ENCODE data around the gene PRRT1B. TPM values are rescaled to one million over a fixed set of nuclear protein-coding genes. Genes with fewer than 3 reads are reported as not detected.

The PRRT1B gene
- total and polyA plus RNA-seq, 2 donors from 2014 or later: 1.0 TPM; not detected in 1

GRCh38 chr9:131524665-131525315, 20.5 kb upstream of the PRRT1B start:
- H3K9me3 ChIP-seq (ENCODE audit: control insufficient read depth in 2 of 3, insufficient read depth in 1 of 3, low read length in 3 of 3): no peaks in the 10 kb centered on the region
- no peaks in the 10 kb centered on the region for H3K27me3 ChIP-seq (ENCODE audit: control insufficient read depth, insufficient read depth, low read length)
- no peak overlapping the region for H3K4me3 ChIP-seq (ENCODE audit: low read length in 3 of 3)
- TF ChIP-seq CTCF (IDR thresholded peaks at IDR 0.05; ENCODE audit: borderline replicate concordance, extremely low read depth, insufficient read depth): no peak
- H3K27ac ChIP-seq (ENCODE audit: low read depth in 2 of 2, low read length in 2 of 2): no peak overlapping the region
- intact Hi-C loops (cut with DNase I): no loop called here
- H3K36me3 ChIP-seq (ENCODE audit: control insufficient read depth in 2 of 3, insufficient read depth in 3 of 3, low read length in 3 of 3): peaks cover 2 to 47% (median 19%) of the 10 kb centered on the region in 3 donors
- peaks cover 0 to 8% (median 1%) of the 10 kb centered on the region in 3 donors for H3K4me1 ChIP-seq (ENCODE audit: control insufficient read depth in 2 of 3, insufficient read depth in 2 of 3, low read depth in 1 of 3, low read length in 3 of 3)
- FAIRE-seq (no peak), DNase-seq (no peak)
- H3K9ac ChIP-seq (ENCODE audit: low read length in 3 of 3): no peak overlapping the region

- Histone ChIP-seq H3K9ac (ENCODE audit: low read length in 3 of 3) (no peak overlapping the region), H3K27me3 (ENCODE audit: control insufficient read depth, insufficient read depth, low read length) (no peaks in the 10 kb centered on the region), H3K27ac (ENCODE audit: low read depth in 2 of 2, low read length in 2 of 2) (no peak overlapping the region), H3K4me3 (ENCODE audit: low read length in 3 of 3) (no peak overlapping the region), H3K4me1 (ENCODE audit: control insufficient read depth in 2 of 3, insufficient read depth in 2 of 3, low read depth in 1 of 3, low read length in 3 of 3) (peaks cover 0 to 14% (median 7%) of the 10 kb centered on the region in 3 donors), H3K36me3 (ENCODE audit: control insufficient read depth in 2 of 3, insufficient read depth in 3 of 3, low read length in 3 of 3) (peaks cover 2 to 42% (median 17%) of the 10 kb centered on the region in 3 donors), H3K9me3 (ENCODE audit: control insufficient read depth in 2 of 3, insufficient read depth in 1 of 3, low read length in 3 of 3) (no peaks in the 10 kb centered on the region)
- no peak for FAIRE-seq
- intact Hi-C loops (cut with DNase I): no loop called here
- no peak for DNase-seq
- no peak for TF ChIP-seq CTCF (IDR thresholded peaks at IDR 0.05; ENCODE audit: borderline replicate concordance, extremely low read depth, insufficient read depth)
Observed at GRCh38 chr9:131525643-131526565, 19.4 kb upstream of the PRRT1B start.

- no peak for TF ChIP-seq CTCF (IDR thresholded peaks at IDR 0.05; ENCODE audit: borderline replicate concordance, extremely low read depth, insufficient read depth)
- Histone ChIP-seq H3K36me3 (ENCODE audit: control insufficient read depth in 2 of 3, insufficient read depth in 3 of 3, low read length in 3 of 3) (peaks cover 2 to 23% (median 10%) of the 10 kb centered on the region in 3 donors), H3K9ac (ENCODE audit: low read length in 3 of 3) (no peak overlapping the region), H3K4me1 (ENCODE audit: control insufficient read depth in 2 of 3, insufficient read depth in 2 of 3, low read depth in 1 of 3, low read length in 3 of 3) (peaks cover 0 to 16% (median 7%) of the 10 kb centered on the region in 3 donors), H3K9me3 (ENCODE audit: control insufficient read depth in 2 of 3, insufficient read depth in 1 of 3, low read length in 3 of 3) (no peaks in the 10 kb centered on the region), H3K27ac (ENCODE audit: low read depth in 2 of 2, low read length in 2 of 2) (no peak overlapping the region), H3K27me3 (ENCODE audit: control insufficient read depth, insufficient read depth, low read length) (no peaks in the 10 kb centered on the region), H3K4me3 (ENCODE audit: low read length in 3 of 3) (no peak overlapping the region)
- no peak for FAIRE-seq
- no peak for DNase-seq
- intact Hi-C loops (cut with DNase I): no loop called here
Observed at GRCh38 chr9:131528186-131528585, 17.1 kb upstream of the PRRT1B start.

Data from kidney (tissue), 14 donors.